SIG-M5 treated with dmso at 0.1 percent for 504 hours (cell line): ENCODE measurements around the gene ABHD1.

Source experiments
- DNase-seq: peaks from one replicate; lab custom pipeline; 2025; ENCODE audit not compliant: unreplicated experiment; lab: John Stamatoyannopoulos, UW

Gene ABHD1

GRCh38 chr2:27134781-27135477, 11.3 kb downstream of the ABHD1 start:
- DNase-seq: no peak

GRCh38 chr2:27135478-27135955, 11.9 kb downstream of the ABHD1 start:
- DNase-seq: no peak

GRCh38 chr2:27136751-27137150, 13.1 kb downstream of the ABHD1 start:
- no peak for DNase-seq

- no peak for DNase-seq
Observed at GRCh38 chr2:27137322-27137935, 13.8 kb downstream of the ABHD1 start.

- DNase-seq: no peak
Observed at GRCh38 chr2:27138111-27138510, 14.5 kb downstream of the ABHD1 start.

- no peak for DNase-seq
Observed at GRCh38 chr2:27139310-27139709, 15.7 kb downstream of the ABHD1 start, which contains the start of gene PRR30. TSS of gene PRR30 (minus strand) at chr2:27139410. CDS start at chr2:27138329, 1,081 bp downstream.

- no peak for DNase-seq
Observed at GRCh38 chr2:27143285-27143684, 19.7 kb downstream of the ABHD1 start.

GRCh38 chr2:27145682-27146081, 22.1 kb downstream of the ABHD1 start:
- DNase-seq: no peak

GRCh38 chr2:27147935-27148334, 24.3 kb downstream of the ABHD1 start:
- DNase-seq: no peak

GRCh38 chr2:27148801-27149439, 25.3 kb downstream of the ABHD1 start, which contains the start of gene TCF23:
TSS of gene TCF23 (plus strand) at chr2:27149004. CDS start at chr2:27149134, 130 bp downstream.
- DNase-seq: no peak

GRCh38 chr2:27149570-27150405, 26.2 kb downstream of the ABHD1 start:
- DNase-seq: no peak

GRCh38 chr2:27150639-27151230, 27.1 kb downstream of the ABHD1 start:
- no peak for DNase-seq

GRCh38 chr2:27152102-27152795, 28.6 kb downstream of the ABHD1 start:
- DNase-seq: no peak

GRCh38 chr2:27152796-27153464, 29.3 kb downstream of the ABHD1 start:
- DNase-seq: no peak

- no peak for DNase-seq
Observed at GRCh38 chr2:27154488-27154887, 30.9 kb downstream of the ABHD1 start.

GRCh38 chr2:27155069-27155520, 31.5 kb downstream of the ABHD1 start:
- no peak for DNase-seq

- no peak for DNase-seq
Observed at GRCh38 chr2:27158468-27158867, 34.9 kb downstream of the ABHD1 start.

GRCh38 chr2:27159271-27159670, 35.7 kb downstream of the ABHD1 start:
- no peak for DNase-seq

GRCh38 chr2:27160191-27160590, 36.6 kb downstream of the ABHD1 start:
- DNase-seq: no peak
